Neuronal stem cell (in vitro differentiated cells): ENCODE measurements around the gene BROX.
"Not testable (repeated sequence)": the region's sequence is repeated elsewhere in the genome, so short reads cannot be mapped to it uniquely, and the experiment has no call there.

Source experiments
- DNase-seq: peaks from one replicate; pipeline ENCODE4 v3.0.0-alpha.2; 2013; ENCODE audit warnings: low spot score
- H2AFZ ChIP-seq: one replicate; pipeline ENCODE4 v1.6.1; 2013; ENCODE audit warnings: mild to moderate bottlenecking, low read length, inconsistent platforms
- H2AK5ac ChIP-seq: 2 replicates; pipeline ENCODE4 v1.6.1; 2013; ENCODE audit warnings: low read depth, mild to moderate bottlenecking, inconsistent platforms, low read length, moderate library complexity, mixed read lengths
- H2BK120ac ChIP-seq: 2 replicates; pipeline ENCODE4 v1.6.1; 2013; ENCODE audit warnings: low read depth, mild to moderate bottlenecking, inconsistent platforms, low read length, moderate library complexity, mixed read lengths
- H2BK12ac ChIP-seq: one replicate; pipeline ENCODE4 v1.6.1; 2013; ENCODE audit warnings: low read length, inconsistent platforms
- H2BK15ac ChIP-seq: 2 replicates; pipeline ENCODE4 v1.6.1; 2013; ENCODE audit warnings: mild to moderate bottlenecking, low read length, inconsistent platforms, mixed read lengths
- H2BK5ac ChIP-seq: one replicate; pipeline ENCODE4 v1.6.1; 2013; ENCODE audit warnings: inconsistent platforms, mild to moderate bottlenecking, low read length, moderate library complexity
- H3K14ac ChIP-seq: one replicate; pipeline ENCODE4 v1.6.1; 2013; ENCODE audit warnings: low read length, inconsistent platforms
- H3K18ac ChIP-seq: 2 replicates; pipeline ENCODE4 v1.6.1; 2013; ENCODE audit warnings: low read length, inconsistent platforms
- H3K23ac ChIP-seq: 2 replicates; pipeline ENCODE4 v1.6.1; 2013; ENCODE audit warnings: low read depth, mild to moderate bottlenecking, mixed read lengths, low read length, inconsistent platforms; ENCODE audit not compliant: poor library complexity
- H3K27ac ChIP-seq: replicated peaks from 3 replicates; pipeline ENCODE4 v1.5.1; 2013; ENCODE audit warnings: low read length, inconsistent platforms
- H3K27me3 ChIP-seq, 3 experiments: 2 replicates each; pipeline ENCODE4 v1.6.1; 2013; ENCODE audit warnings: low read length in 3 of 3, mild to moderate bottlenecking in 2 of 3, inconsistent platforms in 1 of 3, low read depth in 1 of 3, mixed read lengths in 1 of 3, moderate library complexity in 1 of 3; ENCODE audit not compliant: control insufficient read depth in 3 of 3, insufficient read depth in 3 of 3
- H3K36me3 ChIP-seq, 2 donors: replicated peaks in 1 of 2; 2 replicates each; pipeline ENCODE4 v1.6.1; 2013; ENCODE audit warnings: low read length in 2 of 2; ENCODE audit not compliant: control insufficient read depth in 2 of 2, insufficient read depth in 2 of 2
- H3K4ac ChIP-seq: 2 replicates; pipeline ENCODE4 v1.6.1; 2013; ENCODE audit warnings: inconsistent platforms, mild to moderate bottlenecking, low read length, moderate library complexity
- H3K4me1 ChIP-seq, 2 donors: 1 replicate in 1 of 2; 2 replicates in 1 of 2; pipeline ENCODE4 v1.6.1; 2013; ENCODE audit warnings: low read length in 2 of 2, low read depth in 1 of 2; ENCODE audit not compliant: control insufficient read depth in 2 of 2, insufficient read depth in 1 of 2
- H3K4me2 ChIP-seq: one replicate; pipeline ENCODE4 v1.6.1; 2013; ENCODE audit warnings: mild to moderate bottlenecking, low read length, inconsistent platforms; ENCODE audit not compliant: insufficient read depth, poor library complexity, severe bottlenecking
- H3K4me3 ChIP-seq, 2 donors: 2 replicates each; pipeline ENCODE4 v1.5.1; 2013; ENCODE audit warnings: low read length in 2 of 2, mild to moderate bottlenecking in 2 of 2, inconsistent platforms in 1 of 2, moderate library complexity in 1 of 2
- H3K79me1 ChIP-seq: one replicate; pipeline ENCODE4 v1.6.1; 2013; ENCODE audit warnings: low read depth, mild to moderate bottlenecking, inconsistent platforms, low read length, moderate library complexity
- H3K9ac ChIP-seq: one replicate; pipeline ENCODE4 v1.6.1; 2013; ENCODE audit warnings: mild to moderate bottlenecking, low read depth, low read length, inconsistent platforms; ENCODE audit not compliant: poor library complexity
- H3K9me3 ChIP-seq, 2 donors: replicated peaks in 1 of 2; 2 replicates each; pipeline versions ENCODE3 to v1.6.1; 2013; ENCODE audit warnings: low read length in 2 of 2, mild to moderate bottlenecking in 2 of 2, inconsistent platforms in 1 of 2, low read depth in 1 of 2, mixed read lengths in 1 of 2, moderate library complexity in 1 of 2; ENCODE audit not compliant: control insufficient read depth in 2 of 2, insufficient read depth in 1 of 2
- H4K8ac ChIP-seq: one replicate; pipeline ENCODE4 v1.6.1; 2013; ENCODE audit warnings: low read depth, mild to moderate bottlenecking, inconsistent platforms, low read length, moderate library complexity
- H4K91ac ChIP-seq: one replicate; pipeline ENCODE4 v1.6.1; 2013; ENCODE audit warnings: low read length, low read depth, mild to moderate bottlenecking, inconsistent platforms; ENCODE audit not compliant: poor library complexity
- WGBS, 2 donors: extraction: QIAGEN DNeasy Blood & Tissue Kit; methylation state at CpG; one replicate each; pipeline ENCODE4 v1.1.7; 2013; ENCODE audit warnings: missing lambda C conversion rate in 2 of 2, mixed read lengths in 1 of 2; ENCODE audit not compliant: insufficient read length in 2 of 2, insufficient replicate concordance in 1 of 2; ENCODE audit errors: extremely low coverage in 2 of 2; 5-methylcytosine and 5-hydroxymethylcytosine counted together

Gene BROX

DNA sequence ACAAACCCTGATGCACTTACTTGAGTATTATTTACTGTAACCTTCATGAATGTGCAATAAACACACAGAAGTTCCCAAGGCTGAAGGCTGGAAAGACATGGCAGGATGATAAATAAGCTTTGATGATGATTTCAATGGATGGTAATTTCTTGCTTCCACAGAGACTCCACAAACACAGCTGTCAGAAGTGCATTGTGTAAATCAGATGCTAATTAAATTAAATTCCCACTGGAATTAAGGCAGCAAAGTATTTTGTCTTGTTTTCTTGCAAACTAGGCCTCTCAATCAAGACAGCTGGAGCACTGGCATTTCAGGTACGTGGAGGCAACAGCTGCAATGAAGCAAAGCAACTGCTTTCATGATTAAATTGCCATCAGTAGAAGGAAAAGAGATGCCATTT, 48.7 kb downstream of the BROX start:
- Histone ChIP-seq H3K18ac (no peak overlapping the region), H2BK120ac (no peak overlapping the region), H3K4me2 (no peak overlapping the region), H4K91ac (no peak overlapping the region), H3K23ac (no peak overlapping the region), H2BK15ac (no peak overlapping the region), H3K27ac (no peak overlapping the region), H3K36me3 (no peaks in the 10 kb centered on the region), H3K79me1 (no peaks in the 10 kb centered on the region), H3K9ac (no peak overlapping the region), H2BK5ac (no peak overlapping the region), H3K4me3 (no peak overlapping the region), H2AFZ (no peak overlapping the region), H4K8ac (no peak overlapping the region), H3K9me3 (no peaks in the 10 kb centered on the region), H3K14ac (no peak overlapping the region), H3K4ac (no peak overlapping the region), H3K27me3 (no peaks in the 10 kb centered on the region), H2BK12ac (no peak overlapping the region), H2AK5ac (no peak overlapping the region), H3K4me1 (no peaks in the 10 kb centered on the region)
- DNase-seq, result no peak
- WGBS, 2 donors, result no CpG with 5 or more reads among the region's 1 CpG

GRCh38 chr1:222762178-222762577, 49.8 kb downstream of the BROX start:
- H2BK120ac ChIP-seq, H3K27ac ChIP-seq: not testable (repeated sequence)
- WGBS, 2 donors, result no CpG with 5 or more reads among the region's 4 CpGs

GRCh38 chr1:222767152-222767571, 54.8 kb downstream of the BROX start:
- Histone ChIP-seq H3K36me3 (no peaks in the 10 kb centered on the region), H2BK120ac (no peak overlapping the region), H4K8ac (no peak overlapping the region), H3K4ac (no peak overlapping the region), H2BK12ac (no peak overlapping the region), H3K23ac (no peak overlapping the region), H3K4me3 (no peak overlapping the region), H2AK5ac (no peak overlapping the region), H4K91ac (no peak overlapping the region), H3K27ac (no peak overlapping the region), H3K4me1 (no peaks in the 10 kb centered on the region), H3K9ac (no peak overlapping the region), H3K18ac (no peak overlapping the region), H3K79me1 (no peaks in the 10 kb centered on the region), H3K14ac (no peak overlapping the region), H3K27me3 (no peaks in the 10 kb centered on the region), H2BK5ac (no peak overlapping the region), H2BK15ac (no peak overlapping the region), H2AFZ (no peak overlapping the region), H3K4me2 (no peak overlapping the region), H3K9me3 (peaks cover 0 to 5% of the 10 kb centered on the region in 2 donors)
- no CpG with 5 or more reads among the region's 5 CpGs for WGBS, 2 donors
- DNase-seq, result no peak

More at GRCh38 chr1:222762178-222762577, 49.8 kb downstream of the BROX start:
- not testable (repeated sequence) for H3K27me3 ChIP-seq, H2BK12ac ChIP-seq, DNase-seq, H3K14ac ChIP-seq, H3K4me3 ChIP-seq, H3K4me1 ChIP-seq, H3K23ac ChIP-seq, H2BK15ac ChIP-seq, H4K91ac ChIP-seq, H3K18ac ChIP-seq, H2AK5ac ChIP-seq, H3K9me3 ChIP-seq, H4K8ac ChIP-seq, H2BK5ac ChIP-seq, H3K4me2 ChIP-seq, H3K9ac ChIP-seq, H3K36me3 ChIP-seq, H3K79me1 ChIP-seq, H2AFZ ChIP-seq, H3K4ac ChIP-seq

GRCh38 chr1:222768592-222768991, 56.2 kb downstream of the BROX start:
- Histone ChIP-seq H3K79me1 (no peaks in the 10 kb centered on the region), H4K91ac (no peak overlapping the region), H3K4me2 (no peak overlapping the region), H3K9me3 (peaks cover 0 to 5% of the 10 kb centered on the region in 2 donors), H3K23ac (no peak overlapping the region), H3K27ac (no peak overlapping the region), H2BK15ac (no peak overlapping the region), H3K4ac (no peak overlapping the region), H3K9ac (no peak overlapping the region), H3K27me3 (no peaks in the 10 kb centered on the region), H3K14ac (no peak overlapping the region), H3K4me1 (no peaks in the 10 kb centered on the region), H3K18ac (no peak overlapping the region), H2AK5ac (no peak overlapping the region), H2AFZ (no peak overlapping the region), H3K36me3 (no peaks in the 10 kb centered on the region), H2BK120ac (no peak overlapping the region), H3K4me3 (no peak overlapping the region), H4K8ac (no peak overlapping the region), H2BK12ac (no peak overlapping the region), H2BK5ac (no peak overlapping the region)
- no peak for DNase-seq
